NCI-H2107 treated with DMSO at 0.1 percent for 48 hours (cell line): ENCODE results near the gene ADAMTSL2.
A peak's percentile ranks its signal among the peaks of the same experiment; 100 is the strongest.

Experiments
- DNase-seq: peaks from one replicate; lab custom pipeline; 2025; ENCODE audit not compliant: unreplicated experiment; lab: John Stamatoyannopoulos, UW

The ADAMTSL2 gene

DNA sequence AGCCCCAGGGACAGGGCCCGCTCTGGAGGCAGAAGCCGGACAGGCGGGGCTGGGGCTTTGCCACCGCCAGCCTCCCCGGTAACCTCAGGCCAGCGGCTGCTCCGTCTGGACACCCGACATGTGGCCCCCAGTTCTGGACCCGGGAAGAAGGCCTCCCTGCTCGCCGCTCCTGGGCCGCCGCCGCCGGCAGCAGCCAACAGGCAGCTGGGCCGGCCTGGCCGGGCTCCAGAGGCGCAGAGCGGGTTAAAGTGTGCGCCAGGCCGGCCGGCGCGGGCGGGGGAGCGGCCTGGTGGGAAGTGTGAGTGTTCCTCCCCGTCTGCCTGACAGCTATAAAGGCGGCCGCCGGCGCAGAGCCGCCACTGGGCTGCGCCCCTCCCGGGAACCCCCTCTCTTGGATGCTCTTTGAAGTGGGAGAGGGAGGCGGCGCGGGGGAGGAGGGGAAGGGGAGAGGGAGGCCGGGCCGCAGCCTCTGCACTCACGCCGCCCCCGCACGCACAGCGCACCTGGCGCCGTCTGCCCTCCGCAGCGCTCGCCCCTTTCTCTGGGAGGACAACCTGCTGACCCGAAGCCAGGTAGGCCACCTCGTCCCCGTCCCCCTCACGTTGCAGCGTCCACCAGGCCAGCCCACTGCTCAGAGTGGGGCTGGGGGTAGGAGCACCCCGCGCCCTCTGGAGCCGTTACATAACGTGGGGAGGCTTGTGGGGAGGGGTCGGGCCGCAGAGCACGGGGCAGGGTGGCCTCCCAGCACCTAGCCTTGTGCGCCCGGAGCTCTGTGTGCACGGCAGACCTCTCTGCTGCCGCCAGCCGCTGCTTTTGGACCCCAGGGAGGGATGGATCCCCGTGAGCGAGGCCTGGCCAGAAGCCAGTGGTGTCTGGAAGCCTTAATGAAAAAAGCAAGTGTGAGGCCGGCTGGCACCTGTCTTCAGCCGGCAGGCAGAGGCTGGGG lies at the start of gene ADAMTSL2:
Gene ADAMTSL2 (plus strand): TSS at position 359 of the 946 bp plus-strand sequence. CDS start 2,009 bp downstream, outside the sequence.
- peak; percentile 79 for DNase-seq

DNA sequence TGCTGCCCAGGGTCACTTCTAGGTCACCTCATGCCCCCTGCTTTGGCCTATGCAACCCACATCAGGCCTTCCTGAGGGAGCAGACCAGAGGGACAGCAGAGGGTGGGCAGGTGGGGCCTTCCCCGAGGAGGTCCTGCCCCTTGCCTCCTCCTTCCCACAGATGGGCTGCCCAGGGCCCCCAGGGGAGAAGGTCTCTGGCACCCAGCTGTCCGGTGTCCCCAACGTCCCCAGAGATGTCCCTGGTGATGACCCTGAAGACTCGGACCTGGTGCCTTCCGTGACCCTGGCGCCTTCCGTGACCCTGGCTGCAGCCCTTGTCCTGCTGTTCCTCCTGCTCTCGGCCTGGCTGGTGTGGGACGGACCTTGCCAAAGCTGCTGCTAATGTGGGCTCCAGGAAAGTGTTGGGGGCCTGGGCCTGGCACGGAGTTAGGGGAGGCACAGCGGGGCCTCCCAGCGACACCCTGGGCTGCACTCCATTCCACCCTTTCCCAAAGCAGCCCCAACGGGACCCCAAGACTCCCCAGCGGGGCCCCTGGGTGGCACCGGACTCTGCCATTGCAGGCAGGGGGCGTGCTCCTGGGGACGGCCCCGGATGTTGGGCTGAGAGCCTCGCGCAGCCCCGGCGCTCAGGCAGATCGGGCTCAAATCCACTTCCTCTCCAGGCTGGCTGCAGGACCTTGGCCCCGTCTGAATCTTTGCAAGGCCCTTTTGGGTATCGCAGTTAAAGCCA lies 48.8 kb upstream of the ADAMTSL2 start:
- DNase-seq: no peak

DNA sequence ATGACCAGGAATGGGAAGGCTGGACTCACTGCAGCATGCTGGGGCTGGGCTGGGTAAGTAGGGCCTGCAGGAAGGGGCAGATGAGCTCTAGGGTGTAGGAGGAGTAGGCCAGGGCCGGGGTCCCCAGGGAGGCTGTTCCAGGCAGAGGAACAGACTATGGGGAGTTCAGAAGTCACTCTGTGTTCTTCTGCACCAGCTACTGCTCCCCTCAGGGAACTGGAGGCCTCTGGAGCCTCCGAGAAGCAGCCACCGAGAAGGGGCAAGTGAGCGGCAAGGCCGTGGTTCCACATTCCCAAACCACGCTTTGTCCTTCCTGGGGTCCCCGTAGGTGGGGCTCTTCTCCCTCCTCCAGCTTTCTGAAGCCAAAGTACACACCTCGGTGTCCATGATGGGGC lies 47.2 kb upstream of the ADAMTSL2 start:
- no peak for DNase-seq

DNA sequence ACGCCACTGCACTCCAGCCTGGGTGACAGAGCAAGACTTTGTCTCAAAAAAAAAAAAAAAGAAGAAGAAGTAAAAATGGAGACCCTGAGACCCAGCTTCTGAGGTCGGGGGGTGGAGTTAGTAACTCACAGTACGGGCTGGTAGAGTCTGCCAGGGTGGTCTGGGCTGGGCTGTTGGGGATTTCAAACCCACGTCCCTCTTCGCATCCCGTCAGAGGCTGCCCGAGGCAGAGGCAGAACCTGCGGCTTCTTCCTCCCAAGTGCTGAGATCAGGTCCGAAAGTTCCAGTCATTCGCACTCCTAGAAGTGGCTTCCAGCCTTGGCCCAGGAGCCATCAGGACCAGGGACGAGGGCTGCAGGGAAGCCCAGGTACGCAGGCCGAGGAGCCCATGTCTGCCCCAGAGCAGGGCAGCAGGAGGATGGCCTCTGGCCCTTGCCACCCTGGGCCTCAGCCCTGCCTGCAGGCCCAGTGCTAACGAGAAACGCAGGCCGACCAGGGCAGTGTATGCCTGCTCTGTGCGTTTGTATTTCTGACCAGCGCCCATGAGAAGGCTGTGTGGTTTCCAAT lies 45.7 kb upstream of the ADAMTSL2 start:
- DNase-seq: no peak

DNA sequence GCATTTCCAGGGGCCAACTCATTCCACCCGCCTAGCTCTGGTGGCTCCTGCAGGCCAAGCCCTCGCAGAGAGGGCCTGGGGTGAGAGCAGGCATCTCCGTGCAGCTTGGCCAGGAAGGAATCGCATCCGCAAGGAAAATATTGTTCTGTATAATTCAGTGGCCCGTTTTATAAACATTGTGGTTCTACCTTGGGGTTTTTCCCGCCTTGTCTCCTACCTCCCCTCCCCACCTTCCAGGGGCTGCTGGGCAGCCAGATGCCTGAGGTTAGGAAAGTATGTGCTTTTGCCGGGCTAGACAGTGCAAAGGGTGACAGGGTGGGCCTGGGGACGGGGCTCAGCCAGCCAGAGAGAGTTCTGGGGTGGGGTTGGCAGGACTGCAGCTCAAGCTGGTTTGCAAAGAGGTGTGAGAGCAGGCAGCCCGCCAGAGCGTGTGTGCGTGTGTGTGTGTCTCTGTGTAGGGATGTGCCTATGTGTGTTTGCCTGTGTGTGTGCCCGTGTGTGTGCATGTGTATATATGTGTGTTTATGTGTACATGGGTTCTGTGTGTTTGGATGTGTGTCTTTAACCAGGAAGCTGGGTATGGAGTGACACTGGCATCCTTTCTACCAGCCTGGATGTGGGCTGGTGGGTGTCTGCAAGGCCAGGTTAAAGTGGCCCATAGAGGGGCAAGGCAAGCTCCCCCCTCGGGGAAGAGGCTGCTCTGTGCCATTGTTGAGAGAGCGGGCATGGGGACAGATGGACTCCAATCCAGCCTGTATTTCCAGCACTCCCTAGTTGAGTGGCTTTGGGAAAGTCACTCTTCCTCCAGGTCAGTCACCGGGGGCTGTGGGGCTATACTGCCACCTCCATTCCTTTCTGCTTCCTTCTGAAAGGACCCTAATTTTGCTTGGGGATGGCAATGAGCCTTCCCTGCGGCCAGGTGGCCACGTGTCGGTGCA lies 45.0 kb upstream of the ADAMTSL2 start:
- no peak for DNase-seq

DNA sequence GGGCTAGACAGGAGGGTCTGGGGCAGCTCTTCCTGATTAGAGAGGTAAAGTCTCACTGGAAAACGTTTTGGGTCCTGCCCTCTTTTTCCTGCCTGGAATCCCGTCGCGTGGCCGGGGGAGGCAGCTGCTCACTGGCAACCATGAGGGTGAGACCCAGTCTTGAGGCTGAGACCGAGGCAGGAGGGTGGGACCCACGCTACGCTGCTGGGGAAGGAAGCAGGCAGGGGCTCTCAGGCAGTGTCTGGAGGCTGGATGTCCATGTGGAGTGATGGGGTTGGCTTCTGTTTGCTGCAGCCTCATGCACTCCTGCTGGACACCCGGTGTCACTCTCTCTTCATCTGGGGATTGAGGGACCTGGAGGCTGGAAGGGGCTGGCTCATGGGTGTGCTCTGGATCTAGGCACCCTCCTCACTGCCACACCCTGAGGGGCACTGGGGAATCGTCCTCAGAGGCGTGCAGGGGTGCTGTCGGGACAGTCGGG lies 44.3 kb upstream of the ADAMTSL2 start:
- DNase-seq: no peak

DNA sequence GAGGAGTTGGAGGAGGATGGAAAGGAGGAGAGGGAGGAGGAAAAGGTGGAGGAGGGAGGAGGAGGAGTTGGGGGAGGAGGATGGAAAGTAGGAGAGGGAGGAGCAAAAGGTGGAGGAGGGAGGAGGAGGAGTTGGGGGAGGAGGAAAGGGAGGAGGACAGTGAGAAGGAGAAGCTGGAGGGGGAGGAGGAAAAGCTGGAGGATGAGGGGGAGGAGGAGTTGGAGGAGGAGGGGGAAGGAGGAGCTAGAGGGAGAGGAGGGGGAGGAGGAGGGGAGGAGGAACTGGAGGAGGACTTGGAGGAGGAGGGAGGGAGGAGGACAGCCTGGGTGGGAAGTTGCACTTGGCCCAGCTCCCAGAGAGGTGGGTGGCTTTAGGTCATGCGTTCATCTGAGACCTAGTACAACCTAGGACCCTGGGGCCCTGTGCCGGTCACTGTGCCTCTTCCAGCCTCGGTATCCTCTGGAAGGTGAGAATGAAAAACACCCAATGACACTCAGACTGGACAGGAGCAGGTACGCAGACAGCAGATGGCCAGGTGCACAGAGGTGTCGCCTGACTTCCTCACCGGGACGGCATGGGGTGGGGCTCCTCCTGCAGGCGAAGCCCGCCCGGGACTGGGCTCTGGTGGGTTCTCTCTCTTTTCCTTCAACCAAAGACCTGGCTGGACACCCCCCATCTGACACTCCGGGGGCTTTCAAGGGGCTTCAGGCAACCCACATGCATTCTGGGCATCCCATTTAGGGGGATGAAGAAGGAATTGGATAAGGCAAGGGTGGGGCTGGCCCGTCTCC lies 43.4 kb upstream of the ADAMTSL2 start:
- DNase-seq: no peak

DNA sequence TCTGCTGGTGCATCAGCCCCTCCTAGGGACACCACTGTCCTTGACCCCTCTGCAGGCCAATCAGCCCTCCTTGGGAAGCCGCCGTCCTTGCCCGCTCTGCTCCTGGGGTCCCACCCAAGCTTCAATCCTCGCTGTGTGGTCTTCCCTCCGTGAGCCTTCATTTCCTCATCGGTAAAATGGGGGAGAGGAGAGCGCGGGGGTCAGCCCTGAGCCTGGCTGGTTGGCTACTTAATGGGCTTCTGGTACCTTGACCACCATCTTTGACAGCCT lies 42.9 kb upstream of the ADAMTSL2 start:
- DNase-seq: no peak

DNA sequence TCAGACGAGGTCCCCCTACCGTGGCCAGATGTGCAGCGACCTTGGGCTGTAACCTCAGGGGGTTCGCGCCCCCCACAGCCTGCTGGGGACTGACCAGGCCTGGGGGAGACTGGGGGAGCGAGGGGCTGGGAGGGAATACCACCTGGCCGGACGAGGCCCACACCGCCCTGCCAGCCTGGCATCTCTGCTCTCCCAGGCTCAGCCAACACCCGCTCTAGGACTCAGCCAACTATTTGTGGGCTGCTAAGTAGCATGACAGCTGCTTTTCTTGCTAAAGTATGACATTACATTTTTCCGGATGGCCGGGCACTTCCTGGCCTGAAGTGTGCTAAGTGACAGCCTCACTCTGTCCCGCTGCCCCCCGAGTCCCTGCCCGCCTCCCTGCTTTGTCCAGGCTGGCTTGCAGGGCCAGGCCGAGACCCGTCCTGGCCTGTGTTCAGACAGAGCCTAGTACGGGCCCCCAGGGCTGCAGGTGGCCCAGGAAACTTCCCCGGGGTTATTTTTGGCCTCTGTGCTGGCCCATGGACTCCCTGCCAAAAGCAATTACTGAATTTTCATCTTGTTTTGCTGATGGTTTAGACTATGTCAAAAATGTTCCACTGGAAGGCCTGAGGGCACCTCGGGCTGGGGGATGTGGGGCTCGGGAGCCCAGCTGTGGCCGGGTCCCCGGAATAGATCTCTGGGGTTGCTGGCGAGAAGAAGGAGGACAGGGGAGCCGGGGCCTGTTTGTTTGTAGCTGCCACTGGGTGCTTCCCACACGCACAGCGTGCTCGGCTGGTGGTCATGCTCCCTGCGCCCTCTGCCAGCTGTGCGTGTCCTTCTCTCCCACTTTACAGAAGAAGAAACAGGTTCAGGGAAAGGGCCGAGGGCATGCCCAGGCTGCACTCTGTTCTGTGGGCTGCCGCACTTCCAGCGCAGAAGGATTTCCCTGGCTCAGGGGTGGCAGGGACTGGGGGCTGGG lies 42.2 kb upstream of the ADAMTSL2 start:
- no peak for DNase-seq

DNA sequence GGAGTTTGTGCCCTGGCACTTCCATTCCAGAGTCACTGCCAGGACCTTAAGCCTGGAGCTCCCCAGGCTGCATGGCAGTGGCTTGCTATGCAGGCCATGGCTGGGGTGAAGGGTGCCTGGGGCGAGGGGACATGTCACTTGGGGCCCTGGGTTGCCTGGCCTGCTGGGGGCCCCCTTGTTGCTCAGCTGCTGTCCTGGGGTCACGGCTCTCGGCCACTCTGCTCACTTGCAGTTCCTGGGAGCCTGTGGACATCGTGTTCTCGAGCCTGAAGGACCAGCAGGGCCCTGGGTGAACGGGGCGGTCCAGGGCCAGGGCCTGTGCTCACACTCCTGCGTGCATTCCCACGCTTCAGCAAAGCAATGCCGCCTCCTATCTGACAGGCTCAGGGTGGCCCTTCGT lies 41.1 kb upstream of the ADAMTSL2 start:
- DNase-seq: no peak

DNA sequence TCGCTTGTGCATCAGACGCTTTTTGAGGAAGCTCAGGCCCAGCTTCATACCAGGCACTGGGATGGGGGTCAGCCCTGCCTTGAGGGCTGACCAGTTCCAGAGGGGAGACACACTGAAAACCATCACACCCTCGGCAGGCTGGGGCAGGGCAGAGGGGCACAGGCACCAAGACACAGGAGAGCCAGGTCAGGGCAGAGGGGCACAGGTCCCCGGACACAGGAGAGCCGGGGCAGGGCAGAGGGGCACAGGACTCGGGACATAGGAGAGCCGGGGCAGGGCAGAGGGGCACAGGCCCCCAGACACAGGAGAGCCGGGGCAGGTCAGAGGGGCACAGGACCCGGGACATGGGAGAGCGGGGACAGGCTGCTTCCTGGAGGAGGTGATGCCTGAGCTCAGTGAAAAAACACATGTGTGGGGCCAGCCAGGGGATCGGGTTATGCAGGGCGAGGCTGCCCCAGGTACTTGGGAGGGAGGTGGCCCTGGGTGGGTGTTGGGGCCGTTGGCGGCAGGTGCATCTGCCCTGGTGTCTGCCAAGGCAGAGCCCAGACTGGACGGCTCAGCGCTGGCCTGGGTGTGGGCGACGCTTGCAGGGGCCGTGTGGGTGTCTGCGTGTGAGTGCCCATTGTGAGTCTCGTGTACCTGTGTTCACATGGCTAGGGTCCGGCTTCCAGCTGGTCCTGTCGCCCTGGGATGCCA lies 40.5 kb upstream of the ADAMTSL2 start:
- DNase-seq: no peak

DNA sequence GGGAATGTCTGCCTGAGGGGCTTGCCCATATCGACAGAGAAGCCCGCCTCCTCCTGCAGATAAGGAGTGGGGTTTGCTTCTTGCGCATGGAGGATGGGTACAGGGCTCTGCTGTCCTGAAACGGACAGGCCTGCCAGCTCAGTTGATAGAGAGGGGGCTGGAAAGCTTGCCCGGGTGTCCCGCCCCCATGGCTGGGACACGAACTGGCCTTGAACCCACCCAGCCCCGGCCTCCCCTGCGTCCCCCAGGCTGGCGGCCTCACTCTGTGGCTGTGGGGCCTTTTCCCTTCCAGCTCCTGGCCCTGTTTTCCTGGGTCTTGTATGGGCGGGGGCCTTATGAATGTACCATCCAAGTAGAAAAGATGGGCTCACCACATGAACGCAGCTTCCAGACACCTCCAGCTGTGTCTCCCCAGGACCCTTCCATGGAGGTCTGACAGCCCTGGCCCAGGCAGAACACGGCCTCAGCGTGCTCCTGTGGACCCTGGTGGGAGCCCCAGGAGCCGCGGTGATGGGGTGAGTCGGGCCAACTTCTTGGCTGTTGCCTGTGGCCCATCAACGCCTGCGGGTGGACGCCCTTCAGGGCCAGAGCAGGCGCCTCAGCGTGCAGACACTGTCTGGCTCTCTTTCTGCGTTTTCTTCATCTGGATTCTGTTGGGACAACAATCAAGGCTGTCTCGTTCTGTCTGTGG lies 39.7 kb upstream of the ADAMTSL2 start:
- no peak for DNase-seq

DNA sequence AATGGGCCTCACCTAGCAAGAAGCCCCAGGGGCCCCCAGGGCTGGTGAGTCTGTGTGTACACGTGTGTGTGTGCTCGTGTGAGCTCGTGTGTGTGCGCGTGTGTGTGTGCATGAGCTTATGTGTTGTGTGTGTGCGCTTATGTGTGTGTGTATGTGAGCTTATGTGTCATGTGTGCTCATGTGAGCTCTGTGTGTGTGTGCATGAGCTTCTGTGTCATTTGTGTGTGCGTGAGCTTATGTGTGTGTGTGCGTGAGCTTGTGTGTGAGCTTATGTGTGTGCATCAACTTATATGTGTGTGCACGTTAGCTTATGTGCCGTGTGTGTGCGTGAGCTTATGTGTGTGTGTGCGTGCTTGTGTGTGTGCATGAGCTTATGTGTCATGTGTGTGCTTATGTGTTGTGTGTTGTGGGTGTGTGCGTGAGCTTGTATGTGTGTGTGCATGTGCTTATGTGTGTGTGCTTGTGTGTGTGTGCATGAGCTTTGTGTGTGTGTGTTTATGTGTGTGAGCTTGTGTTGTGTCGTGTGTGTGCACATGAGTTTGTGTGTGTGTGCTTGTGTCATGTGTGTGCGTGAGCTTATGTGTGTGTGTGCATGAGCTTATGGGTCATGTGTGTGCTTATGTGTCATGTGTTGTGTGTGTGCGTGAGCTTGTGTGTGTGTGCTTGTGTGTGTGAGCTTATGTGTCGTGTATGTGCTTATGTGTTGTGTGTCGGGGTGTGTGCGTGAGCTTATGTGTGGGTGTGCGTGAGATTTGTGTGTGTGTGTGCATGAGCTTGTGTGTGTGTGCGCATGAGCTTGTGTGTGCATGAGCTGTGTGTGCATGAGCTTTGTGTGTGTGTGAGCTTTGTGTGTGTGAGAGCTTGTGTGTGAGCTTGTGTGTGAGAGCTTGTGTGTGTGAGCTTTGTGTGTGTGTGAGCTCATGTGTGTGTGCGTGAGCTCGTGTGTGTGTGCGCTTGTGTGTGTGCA lies 38.9 kb upstream of the ADAMTSL2 start:
- no peak for DNase-seq

DNA sequence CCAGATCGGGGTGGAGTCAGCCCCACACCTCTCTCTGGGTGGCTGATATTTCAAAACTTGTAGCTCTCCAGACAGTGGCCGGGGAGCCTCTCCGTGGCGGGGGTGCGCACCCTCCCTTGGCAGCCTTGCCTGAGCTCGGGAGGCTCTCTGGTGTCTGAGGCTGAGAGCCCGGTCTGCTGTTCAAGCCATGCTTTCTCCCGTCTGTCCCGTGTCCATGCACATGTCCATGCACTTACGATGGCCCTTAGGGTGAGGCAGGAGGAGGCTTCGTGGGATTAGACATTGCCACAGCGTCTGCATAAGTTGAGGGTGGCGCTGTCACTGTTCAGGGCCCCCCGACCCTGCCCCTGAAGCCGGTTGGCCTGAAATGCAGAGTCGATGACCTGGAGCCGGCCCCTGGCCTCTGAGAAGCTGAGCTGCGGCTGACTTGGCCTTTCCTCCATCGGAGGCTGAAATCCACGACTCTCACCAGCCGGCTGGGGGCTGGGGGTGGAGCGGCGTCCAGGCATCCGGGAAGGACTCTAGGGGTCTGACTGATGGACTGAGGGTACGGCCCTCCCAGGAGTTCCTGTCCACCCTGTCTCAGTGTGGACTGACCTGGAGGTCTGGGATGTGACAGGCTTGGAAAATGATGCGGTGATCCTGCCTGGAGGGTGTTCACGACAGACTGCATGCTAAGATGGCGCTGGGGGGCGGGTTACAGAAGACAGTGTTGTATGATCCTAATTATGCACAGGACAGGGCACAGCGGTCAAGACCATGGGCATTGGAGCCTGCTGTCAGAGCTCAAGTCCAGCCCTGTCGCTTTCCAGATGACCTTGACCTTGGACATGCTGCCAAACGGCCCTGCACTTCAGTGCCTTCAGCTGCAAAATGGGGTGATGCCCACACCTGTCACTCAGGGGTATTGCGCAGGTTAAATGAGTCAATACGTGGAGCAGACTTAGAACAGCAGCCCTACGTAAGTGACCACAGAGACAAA lies 37.4 kb upstream of the ADAMTSL2 start:
- no peak for DNase-seq

DNA sequence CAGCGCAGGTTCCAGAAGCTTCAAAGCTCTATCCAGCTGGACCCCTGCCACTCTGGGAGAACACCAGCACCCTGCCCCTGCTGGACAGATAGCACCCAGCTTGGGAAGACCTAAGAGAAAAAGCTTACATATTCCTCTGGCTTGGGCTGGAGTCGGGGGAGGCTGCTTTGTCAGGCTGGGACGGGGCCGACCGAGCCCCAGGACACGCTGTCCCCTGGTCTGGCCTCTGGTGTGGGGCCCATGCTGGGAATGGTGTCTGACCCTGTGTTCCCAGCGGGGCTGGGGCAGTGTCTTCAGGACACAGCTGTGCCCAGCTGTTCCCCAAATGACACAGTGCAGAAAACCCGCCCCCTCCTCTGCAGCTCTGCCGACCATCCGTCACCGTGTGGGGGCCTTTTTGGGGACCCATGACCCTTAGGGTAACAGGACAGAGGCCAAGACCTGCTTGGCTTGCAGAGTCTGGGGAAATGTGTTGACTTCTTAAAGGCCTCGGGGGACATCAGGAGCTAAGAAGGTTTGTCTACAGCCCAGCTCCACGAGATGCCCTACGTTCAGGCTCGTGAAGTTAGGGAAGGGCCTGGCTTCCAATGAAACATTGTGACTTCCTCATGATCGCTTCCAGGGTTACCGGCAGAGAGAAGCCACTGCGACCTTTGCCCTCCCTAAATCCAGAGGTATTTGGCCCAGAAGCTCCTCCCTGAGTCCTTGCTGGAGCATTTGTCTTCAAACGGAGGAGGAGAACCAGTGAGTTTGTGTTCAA lies 35.2 kb upstream of the ADAMTSL2 start:
- no peak for DNase-seq
